HL-60/S4 treated with retinoic acid at 250 ng/mL for 4 days and 3 days (cell line): ENCODE measurements around the gene COL16A1.

ENCODE experiments used
- in situ Hi-C: fragments of 300-500 bp; cut with MboI; formaldehyde crosslinking; loops from 2 replicates; pipeline ENCODE4 v1.7.0; 2022; ENCODE audit warnings: low sequenced_read_pairs

COL16A1 gene

DNA sequence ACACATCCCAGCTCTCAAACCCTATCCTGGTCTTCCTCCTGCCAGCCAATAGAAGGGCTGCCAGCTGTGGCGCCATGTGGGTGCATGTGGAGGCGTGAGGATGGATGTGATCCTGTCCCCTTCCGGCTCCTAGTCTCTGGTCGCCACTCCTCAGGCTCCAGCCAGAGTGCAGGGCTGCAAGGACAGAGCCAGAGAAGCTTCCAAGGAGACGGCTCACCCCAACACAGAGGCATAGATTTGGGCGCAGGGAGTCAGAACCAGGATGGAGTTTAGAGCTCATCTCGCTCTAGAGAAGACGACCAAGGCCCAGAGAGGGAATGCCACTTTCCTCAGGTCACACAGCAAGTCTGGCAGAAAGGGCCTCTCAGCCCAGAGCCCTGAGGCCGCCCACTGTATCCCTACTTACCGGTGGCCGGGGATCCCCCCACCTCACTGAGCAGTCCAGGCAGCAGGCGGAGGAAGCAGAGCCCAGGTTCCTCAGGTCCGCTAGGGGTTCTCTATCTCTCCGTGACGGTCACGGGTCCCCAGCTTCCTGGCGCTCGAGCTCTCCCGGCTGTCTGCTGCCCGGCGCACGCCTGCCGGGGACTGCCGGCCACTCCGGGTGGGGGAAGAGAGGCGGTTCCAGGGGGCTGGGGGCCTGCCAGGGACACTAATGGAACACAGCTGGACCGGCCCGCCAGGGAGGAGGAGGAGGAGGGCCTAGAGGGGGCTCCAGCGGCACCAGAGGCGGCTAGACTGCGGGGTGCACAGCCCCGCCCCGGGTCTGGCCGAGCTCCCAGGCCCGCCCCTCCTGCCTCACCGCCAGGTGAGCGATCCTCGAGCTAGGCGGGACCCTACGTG lies at the start of gene COL16A1:
Gene COL16A1 (minus strand): TSS at position 587 of the 840 bp plus-strand sequence. CDS start 1,824 bp downstream, outside the sequence.
- in situ Hi-C loops = no loop called here

DNA sequence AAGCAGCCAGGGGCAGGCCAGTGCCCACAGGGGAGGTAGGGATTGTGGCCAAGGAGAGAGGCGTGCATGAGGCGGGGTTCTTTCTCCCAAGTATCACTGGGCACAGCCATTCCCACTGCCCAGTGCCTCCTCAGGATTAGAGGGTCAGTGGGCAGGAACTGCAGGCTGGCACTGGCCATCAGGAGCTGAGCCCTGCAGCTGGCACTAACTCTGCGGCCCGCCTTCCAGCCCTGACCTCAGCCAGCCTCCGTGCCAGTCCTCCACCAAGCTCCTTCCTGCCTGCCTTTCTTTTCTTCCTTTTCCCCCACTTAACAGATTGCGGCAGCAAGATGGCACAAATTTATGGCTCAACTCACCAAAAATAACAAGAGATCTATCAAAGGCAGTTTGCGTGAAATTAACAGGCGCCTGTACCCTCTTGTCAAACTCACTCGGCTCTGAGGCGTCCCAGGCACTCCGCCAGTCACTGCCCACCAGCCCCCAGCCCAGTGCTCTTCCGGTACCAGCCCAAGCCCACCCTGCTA lies 49.2 kb upstream of the COL16A1 start:
- in situ Hi-C loops = no loop called here

DNA sequence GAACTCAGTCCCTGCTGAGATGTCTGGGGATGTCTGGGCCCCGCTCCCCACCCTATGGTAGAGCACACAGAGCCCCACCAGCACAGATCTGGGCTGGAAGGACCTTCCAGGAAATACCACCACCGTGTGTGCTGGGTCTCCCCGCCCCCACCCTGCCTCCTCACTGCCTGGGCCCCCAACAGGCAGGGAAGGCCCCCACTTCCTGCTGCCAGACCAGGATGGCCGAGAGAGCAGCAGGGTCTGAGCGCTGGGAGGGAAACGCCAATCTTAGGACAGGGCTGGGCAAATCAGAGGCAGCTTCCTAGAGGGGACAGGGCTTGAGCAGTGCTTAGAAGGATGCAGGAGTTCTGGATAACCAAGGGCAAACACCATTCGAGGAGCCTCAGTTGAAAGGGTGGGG lies 48.4 kb upstream of the COL16A1 start:
- in situ Hi-C loops = no loop called here

DNA sequence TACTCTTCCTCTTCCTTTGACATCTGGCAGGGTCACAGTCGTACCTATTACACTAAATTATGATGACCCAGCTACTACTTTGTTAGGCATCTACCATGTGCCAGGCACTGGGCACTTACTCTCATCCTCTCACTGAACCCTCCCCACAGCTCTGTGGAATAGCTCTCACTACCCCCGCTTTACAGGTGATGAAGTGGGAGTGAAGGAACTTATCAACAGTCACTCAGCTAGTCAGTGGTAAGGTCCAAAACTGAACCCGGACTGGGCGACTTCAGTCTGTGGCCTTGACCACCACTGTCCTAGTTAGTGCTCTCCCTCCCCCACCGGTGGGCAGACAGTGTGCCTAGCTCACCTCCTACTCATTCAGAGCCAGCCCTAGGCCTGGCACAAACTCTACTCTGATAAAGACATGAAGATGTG lies 48.0 kb upstream of the COL16A1 start:
- in situ Hi-C loops = no loop called here

DNA sequence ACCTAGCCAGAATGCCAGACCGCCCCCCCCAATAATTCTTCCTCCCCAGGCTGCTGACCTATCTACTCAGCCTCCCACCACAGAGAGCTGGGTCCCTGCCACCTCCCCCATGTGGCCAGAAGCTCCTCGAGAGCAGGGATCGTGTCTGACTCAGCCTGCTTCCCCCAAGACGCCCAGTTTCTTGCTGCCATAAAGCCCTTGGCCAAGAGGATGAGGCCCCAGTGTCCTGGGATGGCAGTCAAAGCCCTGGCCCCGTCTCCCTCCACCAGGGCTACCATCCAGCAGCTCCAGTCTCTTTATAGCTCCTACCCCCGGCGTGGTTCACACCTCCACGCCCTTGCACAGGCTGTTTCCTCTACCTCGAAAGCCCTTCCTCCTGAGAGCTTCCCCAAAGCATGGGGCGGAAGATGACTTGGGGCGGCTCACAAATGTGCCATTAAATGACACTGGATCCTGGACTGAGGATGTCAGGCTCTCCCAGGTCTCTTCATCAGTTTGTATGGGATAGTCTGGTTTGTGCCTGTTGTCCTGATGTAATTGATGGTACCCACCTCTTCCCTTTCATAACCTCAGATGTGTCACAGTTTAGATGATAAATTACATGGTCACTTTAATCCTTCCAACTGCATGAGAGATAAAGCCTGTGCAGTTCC lies 47.2 kb upstream of the COL16A1 start:
- in situ Hi-C loops = no loop called here

DNA sequence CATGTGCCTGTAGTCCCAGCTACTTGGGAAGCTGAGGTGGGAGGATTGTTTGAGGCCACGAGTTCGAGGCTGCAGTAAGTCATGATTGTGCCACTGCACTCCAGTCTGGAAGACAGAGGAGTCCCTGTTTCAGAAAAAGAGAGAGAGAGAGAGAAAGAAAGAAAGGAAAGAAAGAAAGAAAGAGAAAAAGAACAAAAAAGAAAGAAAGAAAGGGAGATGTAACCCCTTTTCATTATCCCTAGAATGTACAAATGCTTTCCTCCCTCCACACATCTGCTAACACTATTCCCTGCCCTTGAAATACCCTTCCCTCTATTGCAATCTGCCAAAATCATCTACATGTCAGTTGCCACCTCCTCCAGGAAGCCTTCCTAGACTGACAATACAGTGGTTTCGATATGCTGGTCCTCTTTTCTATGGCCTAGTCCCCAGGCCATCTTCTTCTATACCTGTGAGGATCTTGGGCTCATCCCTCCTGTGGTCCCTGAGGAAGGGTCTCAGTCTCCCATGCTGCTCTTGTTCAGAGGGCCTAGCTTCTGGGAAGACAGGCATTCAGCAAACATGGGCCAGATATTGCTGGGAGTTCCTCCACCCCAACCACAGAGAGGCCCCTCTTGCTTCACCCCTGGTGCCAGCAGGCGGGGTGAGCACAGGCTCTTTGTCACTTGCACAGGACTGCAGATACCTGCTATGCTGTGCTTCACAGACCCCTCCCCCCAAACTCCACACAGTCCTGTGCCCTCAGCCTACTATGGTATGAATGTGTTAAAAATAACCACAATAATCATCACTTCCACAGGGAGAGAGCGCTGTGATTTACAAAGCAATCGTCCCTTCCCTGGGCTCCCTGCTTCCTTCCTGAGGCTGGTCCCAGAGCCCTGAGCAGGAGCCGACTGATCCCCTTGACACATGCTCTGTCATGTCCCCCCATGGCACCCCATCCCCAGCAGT lies 46.2 kb upstream of the COL16A1 start:
- in situ Hi-C loops = no loop called here

DNA sequence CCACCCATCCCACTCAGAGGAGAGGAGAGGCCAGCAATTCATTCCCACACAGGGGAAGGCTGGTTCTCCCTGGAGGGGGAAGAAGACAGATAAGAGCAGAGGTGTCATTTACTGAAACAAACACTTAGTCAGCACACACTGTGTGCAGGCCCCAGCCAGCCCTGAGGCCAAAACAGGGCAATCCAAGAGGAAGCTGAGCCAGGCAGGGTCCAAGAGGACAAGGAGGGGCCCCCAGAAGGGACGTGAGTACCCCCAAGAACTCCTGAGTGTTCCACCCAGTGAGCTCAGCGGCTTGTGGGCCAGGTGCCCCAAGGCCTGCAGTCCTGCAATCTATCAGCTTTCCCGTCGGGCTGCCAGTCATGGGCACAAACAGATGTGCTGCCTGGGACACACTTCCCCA lies 44.5 kb upstream of the COL16A1 start:
- in situ Hi-C loops = no loop called here

DNA sequence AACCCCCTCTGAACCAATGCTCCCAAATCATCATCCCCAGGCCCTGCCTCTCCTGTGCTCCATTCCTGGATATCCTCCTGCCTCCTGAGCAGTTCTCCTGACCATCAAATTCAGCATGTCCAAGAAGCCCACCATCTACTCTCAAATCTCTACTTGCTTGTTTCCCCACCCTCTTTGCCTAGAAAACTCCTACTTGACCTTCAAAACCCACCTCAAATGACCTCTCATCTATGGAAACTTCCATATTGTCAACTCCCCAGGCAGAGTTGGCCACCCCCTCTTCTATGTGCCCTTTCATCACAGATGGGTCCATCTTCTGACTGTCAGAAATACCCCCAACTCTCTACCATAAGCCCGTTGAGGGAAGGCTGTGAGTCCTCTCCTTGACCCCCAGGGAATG lies 43.5 kb upstream of the COL16A1 start:
- in situ Hi-C loops = no loop called here

DNA sequence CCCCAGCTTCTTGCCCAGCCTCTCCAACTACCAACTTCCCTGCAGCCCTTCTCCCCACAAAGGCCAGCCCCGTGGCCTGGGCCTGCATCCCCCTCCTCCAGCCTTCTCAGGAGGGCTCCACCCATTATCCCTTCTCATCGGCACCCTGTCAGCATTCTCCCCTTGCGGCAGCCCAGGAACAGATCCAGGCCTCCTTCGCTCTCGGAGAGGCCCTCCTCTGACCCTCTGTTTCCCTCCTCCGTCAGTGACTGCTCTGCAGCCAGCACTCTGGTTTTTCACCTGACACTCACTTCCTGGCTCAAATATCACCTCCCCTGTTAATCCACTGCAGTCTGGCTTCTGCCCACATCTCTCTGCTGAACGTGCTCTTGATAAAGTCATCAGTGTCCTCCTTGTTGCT lies 42.9 kb upstream of the COL16A1 start:
- in situ Hi-C loops = no loop called here

DNA sequence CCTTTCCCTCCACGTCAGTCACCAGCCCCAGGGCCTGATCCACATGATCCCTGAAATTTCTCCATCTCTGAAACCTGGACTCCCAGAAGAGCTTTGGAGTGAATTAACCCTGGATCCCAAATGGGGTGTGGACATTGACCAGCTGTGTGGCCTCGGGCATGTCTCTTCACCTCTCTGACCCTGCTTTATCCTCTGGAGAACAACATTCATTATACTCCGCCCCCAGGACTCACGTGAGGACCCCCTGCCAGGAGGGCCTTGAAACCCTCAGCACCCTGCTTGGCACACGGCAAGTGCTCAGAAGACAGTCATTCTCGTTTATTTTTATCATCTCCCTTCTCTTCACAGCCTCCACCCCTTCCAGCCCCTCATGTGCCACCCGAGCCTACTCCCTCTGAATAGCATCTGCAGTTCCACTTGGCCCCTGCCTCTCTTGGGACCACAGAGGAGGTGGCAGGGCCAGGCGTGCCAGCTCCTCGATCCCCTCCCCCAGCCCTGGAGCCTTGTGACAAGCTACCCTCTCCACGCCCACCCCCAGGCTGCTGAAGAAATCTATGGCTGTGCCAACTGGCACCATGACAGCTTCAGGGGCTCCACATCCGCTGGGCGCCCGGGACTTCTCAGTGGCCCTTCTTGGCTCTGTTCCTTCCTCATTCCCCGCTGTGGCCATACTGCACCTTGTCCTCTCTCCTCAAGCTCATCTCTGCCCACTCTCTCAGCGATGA lies 42.3 kb upstream of the COL16A1 start:
- in situ Hi-C loops = no loop called here

DNA sequence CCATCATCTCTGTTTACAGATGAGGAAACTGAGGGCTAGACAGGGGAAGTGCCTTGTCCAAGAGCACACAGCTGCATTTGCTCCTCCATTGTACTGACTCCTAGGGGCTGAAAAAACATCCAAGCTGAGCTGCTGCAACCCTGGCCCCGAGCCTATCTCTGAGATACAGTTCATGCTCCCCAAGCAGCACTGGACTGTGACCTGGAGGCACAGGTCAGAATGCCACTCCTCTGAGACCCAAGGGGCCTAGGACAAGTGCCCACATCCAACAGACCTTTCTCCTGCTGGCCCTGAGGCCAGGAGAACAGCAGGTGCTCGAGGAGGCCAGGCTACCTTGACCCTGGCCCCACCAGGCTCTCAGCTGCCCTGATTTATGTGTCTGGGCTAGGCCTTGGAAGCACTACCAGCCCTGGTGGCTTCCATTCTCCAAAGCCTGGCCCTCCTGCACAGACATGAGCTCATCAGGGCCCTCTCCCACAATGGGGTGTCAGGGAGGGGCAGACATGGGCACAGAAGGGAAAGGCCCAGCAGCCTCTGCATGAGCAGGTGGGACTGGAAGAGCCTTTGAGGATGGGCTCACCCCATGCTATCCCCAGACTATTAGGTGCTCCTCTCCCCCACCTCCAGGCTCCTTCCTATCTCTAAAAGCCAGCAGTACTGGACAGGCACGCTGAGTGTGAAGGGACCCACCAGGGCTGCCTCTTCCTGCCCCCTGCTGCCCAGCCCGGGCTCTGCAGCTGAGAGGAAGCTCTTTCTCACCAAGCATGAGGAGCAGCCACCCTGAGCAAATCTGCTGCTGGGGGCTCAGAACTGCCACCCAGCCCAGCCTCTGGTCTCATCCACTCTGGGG lies 41.5 kb upstream of the COL16A1 start:
- in situ Hi-C loops = no loop called here

DNA sequence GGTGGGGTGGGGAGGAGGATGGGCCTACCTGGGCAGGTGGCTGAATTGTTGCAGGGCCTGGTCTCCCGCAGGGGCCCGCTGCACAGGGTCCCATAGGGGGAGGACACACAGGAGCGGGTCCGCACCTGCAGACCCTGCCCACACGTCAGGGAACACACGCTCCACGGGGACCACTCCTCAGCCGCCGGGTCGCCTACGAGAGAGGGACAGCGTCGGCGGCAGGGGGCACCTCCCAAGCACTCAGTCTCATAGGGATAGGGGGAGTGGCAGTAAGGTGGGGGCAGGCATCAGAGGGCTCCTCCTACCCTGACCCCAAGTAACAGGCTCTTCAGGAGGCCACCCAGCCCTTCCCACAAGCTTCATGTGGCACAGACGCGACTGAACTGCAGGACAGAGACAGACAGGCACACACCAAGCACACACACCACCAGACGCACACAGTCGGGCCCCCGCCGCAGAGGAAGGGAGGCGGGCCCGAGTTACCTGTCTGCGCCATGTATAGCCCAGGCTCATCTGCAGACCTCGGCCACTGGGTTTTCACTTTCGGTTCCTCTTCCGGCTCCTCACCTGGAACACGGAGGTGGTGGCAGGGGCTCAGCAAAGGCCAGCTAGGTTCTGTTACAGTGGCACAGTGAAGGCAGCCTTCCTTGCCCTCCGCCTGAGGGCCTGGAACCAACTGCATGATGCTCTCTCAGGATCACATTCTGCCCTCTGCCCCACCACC lies 40.5 kb upstream of the COL16A1 start:
- in situ Hi-C loops = no loop called here

DNA sequence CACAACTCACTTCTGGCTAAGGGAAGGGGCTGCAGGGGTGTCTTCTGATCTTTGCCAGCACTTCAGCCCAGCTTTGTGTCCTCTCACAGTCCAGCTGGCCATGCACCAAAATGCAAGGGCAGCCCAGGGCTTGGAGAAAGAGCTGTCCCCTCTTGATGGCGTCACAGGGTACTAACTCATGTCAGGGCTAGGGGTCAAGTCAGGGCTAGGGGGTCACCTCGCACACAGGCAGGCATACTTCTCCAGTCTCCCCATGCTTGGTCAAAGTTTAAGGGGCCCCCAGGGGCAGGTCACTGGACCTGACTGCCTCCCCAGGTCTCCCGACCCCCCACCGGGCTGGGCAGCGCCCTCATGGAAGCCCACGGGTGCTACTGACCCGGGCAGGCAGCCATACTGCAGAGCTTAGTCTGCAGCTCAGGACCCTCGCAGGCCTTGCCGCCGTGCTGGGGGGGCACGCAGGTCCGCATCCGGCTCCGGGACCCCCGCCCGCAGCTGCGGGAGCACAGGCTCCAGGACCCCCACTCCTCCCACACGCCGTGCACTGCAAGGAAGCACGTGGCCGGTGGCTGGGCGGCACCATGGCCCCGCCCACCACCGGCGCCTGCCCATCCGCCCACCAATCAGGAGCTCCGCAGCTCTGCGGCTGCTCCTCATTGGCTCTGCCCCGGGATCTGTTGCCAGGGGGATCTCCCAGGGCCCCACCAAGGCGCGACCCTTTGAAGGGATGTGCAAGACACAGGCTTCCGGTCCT lies 38.8 kb upstream of the COL16A1 start:
- in situ Hi-C loops = no loop called here

DNA sequence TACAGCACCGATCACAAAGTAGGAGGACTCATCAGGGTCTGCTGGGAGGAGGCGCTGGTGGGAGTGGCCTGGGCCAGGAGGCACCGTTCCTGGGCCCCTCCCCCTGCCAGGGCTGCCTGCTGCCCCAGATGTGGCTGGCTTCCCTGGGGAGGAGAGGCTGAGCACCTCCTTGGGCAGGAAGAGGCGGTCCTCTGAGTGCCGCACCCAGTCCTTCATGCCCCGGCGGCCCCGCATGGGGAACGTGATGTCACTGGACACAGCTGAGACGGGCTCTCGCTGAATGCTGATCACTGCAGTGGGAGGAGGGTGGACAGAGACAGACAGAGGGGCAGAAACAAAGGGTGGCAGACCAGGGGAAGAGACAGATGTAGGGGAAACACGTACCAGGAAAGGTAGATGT lies 35.5 kb upstream of the COL16A1 start:
- in situ Hi-C loops = no loop called here

DNA sequence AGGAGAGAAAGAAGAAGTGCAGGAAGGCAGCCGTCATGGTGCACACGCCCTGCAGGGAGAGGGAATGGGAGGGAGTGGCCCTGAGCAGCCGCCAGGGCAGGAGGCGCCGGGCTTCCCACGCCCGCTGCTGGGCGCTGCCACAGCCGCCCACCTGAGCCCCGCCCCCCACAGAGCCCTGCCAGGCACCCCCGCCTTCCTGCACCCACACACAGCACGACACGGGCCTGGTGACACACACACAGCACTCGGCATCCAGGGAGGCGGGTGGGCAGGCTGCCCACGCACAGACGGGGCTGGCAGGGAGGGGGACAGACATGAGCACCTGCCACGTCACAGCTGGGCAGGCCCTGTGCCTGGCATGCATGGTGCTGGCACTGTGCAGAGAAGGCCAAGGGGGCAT lies 32.9 kb upstream of the COL16A1 start:
- in situ Hi-C loops = no loop called here

DNA sequence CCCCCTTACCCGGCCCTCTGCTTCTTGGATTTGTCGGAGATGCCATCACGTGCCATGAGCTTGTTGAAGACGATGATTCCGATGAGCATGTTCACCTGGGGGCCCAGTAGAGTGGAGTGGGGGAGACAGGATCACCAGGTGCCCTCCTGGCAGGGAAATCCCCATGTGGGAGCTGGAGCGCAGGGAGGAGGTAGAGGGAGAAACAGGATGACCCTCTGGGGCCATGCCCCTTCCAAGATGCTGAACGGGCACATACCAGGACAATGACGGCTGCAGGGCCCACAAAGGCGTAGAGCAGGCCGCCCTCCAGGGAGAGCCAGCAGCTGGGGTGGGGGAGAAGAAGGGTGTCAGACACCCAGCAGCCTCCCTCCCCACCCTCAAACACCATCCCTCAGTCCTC lies 31.8 kb upstream of the COL16A1 start:
- in situ Hi-C loops = no loop called here

DNA sequence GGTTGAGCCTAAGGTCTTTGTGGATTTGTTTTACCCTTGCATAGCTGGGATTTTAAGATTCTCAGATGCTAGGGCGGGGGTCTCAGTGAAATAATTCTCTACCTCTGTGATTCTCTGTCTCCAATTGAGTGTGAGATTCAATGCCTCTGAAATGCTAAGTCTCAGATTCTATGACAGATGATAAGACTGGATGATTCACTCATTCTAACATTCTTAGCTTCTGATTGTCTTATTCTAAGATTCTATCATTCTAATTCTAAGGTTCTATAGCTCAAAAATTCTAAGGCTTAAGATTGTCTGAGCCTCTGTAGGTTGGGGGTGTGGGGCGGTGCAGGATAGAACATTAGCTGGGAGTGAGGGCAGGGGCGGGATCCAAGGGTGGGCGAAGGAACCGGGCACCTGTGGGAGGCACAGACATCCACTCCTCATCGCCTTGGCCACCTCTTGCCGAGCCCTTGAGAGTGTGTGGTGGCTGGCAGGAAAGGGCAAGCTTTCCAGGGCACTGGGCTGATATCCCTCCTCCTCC lies 30.8 kb upstream of the COL16A1 start:
- in situ Hi-C loops = no loop called here
